ENCODE data around the gene RPL14.
"Not testable (repeated sequence)": the region's sequence is repeated elsewhere in the genome, so short reads cannot be mapped to it uniquely, and the experiment has no call there.

RPL14 gene

GRCh38 chr3:40456940-40457823 lies at the start of gene RPL14:
Gene RPL14 (plus strand): TSS chr3:40457339. CDS start chr3:40457472, 133 bp downstream.
- peak; percentile 88 to 93 (median 90) for DNase-seq (ENCODE audit: low read depth in 3 of 3)

- DNase-seq (ENCODE audit: low read depth in 3 of 3): no peak
These were observed 49.5 kb upstream of the RPL14 start for GRCh38 chr3:40407611-40408010.

- no peak for DNase-seq (ENCODE audit: low read depth in 3 of 3)
These were observed 42.9 kb upstream of the RPL14 start for GRCh38 chr3:40414270-40414669.

GRCh38 chr3:40417845-40418543 lies 39.1 kb upstream of the RPL14 start:
- no peak for DNase-seq (ENCODE audit: low read depth in 3 of 3)

- no peak for DNase-seq (ENCODE audit: low read depth in 3 of 3)
These were observed 34.3 kb upstream of the RPL14 start for GRCh38 chr3:40422861-40423260.

DNA sequence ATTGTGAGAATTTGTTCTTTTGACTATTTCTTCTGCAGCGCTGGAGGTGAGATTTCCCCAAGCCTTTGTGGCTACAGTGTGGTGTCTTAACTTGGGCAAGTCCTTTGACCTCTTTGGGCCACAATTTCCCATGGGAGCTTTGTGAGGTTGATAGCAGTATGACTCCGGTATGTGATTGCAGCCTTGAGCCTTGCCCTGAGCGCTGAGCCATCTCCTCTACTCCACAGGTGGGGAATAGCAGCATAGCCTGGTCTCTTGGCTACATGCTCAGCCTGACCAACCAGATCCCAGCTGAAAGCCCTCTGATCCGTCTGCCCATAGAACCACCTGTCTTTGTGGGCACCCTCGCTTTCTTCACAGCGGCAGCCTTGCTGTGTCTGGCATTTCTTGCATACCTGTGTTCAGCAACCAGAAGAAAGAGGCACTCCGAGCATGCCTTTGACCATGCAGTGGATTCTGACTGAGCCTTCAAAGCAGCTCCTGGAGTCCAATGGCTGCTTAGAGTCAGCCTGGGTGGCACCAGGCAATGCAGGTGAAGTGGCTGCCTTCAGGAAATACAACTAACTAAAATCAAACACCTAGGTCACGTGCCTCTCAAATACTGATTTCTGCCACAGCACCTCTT lies 30.0 kb upstream of the RPL14 start:
- DNase-seq (ENCODE audit: low read depth in 3 of 3): no peak

DNA sequence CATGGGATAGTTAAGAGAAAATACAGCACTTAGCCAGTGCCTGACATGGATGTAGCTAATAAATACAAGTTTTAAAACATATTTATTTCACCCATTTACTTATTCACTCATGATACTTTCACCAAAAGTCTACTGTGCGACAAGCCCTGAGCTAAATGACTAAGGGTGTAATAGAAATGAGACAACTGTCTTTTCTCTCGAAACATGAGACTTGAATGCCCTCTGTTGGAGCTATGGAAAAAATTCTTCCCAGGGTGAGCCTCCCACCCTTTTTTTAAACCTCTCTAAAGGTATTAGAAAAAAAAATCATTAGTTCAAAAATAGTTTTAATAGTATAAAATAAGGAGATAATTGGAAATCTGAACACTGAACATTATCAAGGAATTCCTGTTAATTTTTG lies 24.3 kb upstream of the RPL14 start:
- no peak for DNase-seq (ENCODE audit: low read depth in 3 of 3)

GRCh38 chr3:40437889-40438288 lies 19.2 kb upstream of the RPL14 start:
- DNase-seq (ENCODE audit: low read depth in 3 of 3): no peak

GRCh38 chr3:40445062-40445461 lies 12.1 kb upstream of the RPL14 start:
- DNase-seq (ENCODE audit: low read depth in 3 of 3): no peak

GRCh38 chr3:40445880-40446279 lies 11.3 kb upstream of the RPL14 start:
- no peak for DNase-seq (ENCODE audit: low read depth in 3 of 3)

- DNase-seq (ENCODE audit: low read depth in 3 of 3): no peak
These were observed 6.7 kb upstream of the RPL14 start for GRCh38 chr3:40450438-40450837.

DNA sequence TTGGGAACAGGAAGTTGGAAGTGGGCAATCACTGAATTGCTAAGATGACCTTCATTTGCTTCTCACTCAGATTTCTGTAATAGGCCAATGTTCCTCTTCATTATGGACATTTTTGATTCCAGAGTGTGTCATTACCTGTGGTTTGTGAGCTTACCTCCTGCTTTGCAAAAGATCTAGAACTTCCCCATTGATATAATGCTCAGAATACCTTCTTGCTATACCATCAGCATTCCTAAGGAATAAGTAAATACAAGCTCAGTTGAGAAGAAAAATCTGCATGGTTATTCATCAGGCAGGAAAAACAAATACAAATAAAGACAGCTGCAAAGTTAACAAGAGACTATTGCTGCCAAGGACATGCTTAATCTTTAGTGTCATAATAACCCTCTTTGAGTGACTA lies 5.6 kb upstream of the RPL14 start:
- no peak for DNase-seq (ENCODE audit: low read depth in 3 of 3)

- no peak for DNase-seq (ENCODE audit: low read depth in 3 of 3)
These were observed 5.1 kb upstream of the RPL14 start for GRCh38 chr3:40452057-40452456.

GRCh38 chr3:40452562-40452875 lies 4.6 kb upstream of the RPL14 start:
- no peak for DNase-seq (ENCODE audit: low read depth in 3 of 3)

GRCh38 chr3:40452876-40453730 lies 4.0 kb upstream of the RPL14 start:
- DNase-seq (ENCODE audit: low read depth in 3 of 3): peak; percentile 91 to 95 (median 93)

DNA sequence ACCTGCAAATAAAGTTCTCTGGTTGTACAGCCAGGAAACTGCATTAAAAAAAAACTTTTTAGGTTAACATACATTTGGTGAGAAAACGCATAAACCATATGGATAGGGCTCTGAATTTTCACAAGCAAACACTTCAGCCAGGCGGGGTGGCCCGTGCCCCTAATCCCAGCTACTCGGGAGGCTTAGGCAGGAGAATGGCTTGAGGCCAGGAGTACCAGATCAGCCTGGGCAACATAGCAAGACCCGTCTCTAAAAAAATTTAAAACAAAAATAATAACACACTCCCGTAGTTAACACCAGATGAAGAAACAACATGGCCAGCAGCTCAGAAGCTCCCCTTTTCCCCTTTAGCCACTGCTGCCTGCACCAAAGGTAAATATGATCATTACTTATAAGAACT lies 3.2 kb upstream of the RPL14 start:
- DNase-seq (ENCODE audit: low read depth in 3 of 3): no peak

DNA sequence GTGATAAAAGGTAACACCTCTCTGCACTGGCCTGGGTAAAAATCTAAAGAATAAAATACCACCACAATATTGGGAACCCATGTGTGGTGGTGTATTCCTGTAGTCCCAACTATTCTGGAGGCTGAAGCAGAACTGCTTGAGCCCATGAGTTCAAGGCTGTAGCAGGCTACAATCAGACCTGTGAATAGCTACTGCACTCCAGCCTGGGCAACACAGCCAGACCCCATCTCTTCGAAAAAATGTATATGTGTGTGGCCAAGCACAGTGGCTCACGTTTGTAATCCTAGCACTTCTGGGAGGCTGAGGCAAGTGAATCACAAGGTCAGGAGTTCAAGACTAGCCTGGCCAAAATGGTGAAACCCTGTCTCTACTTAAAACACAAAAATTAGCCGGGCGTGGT lies 1.8 kb upstream of the RPL14 start:
- no peak for DNase-seq (ENCODE audit: low read depth in 3 of 3)

- DNase-seq (ENCODE audit: low read depth in 3 of 3): no peak
These were observed 730 bp upstream of the RPL14 start for GRCh38 chr3:40456279-40456939.

- DNase-seq (ENCODE audit: low read depth in 3 of 3): no peak
These were observed 1.3 kb downstream of the RPL14 start for GRCh38 chr3:40458473-40458872.

GRCh38 chr3:40460481-40460880 lies 3.3 kb downstream of the RPL14 start:
- not testable (repeated sequence) for DNase-seq (ENCODE audit: low read depth in 3 of 3)

DNA sequence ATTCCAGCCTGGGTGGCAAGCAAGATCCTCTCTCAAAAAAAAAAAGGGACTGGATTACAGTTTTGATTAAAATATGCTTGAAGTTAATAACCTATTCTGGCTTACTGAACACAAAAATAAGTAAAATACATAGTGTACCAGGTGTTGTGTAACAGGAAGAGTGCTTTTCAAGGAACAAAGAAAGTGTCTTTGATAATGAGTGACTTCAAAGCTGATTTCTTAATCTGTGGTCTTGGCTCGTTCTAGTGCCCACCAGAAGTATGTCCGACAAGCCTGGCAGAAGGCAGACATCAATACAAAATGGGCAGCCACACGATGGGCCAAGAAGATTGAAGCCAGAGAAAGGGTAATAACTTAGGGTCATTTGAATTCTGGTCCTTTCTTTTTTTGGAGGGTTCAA lies 4.0 kb downstream of the RPL14 start:
- no peak for DNase-seq (ENCODE audit: low read depth in 3 of 3)

All from stimulated activated CD4-positive, alpha-beta T cell treated with anti-CD3 and anti-CD28 coated beads, TNF-alpha, amount 100 ng/mL, for 24 hours (primary cell).